CD4-positive, alpha-beta T cell (primary cell): Measurements from ENCODE around the gene SLC9A5. TPM values are rescaled to one million over a fixed set of nuclear protein-coding genes. Genes with fewer than 3 reads are reported as not detected.

ENCODE experiments used
- ATAC-seq: fragments of 200-7000 bp; cut with Tn5 transposase; one replicate; pipeline ENCODE4 v1.10.0; 2022; ENCODE audit warnings: mild to moderate bottlenecking; ENCODE audit not compliant: poor library complexity
- CTCF ChIA-PET: fragments of 350-600 bp; sonication (Branson Sonifier 250); formaldehyde crosslinking; loops from one replicate; lab custom pipeline; 2021; ENCODE audit warnings: antibody characterized with exemption, inconsistent platforms; lab: Charles Lee
- POLR2A ChIA-PET: fragments of 350-600 bp; sonication (Branson Sonifier 250); formaldehyde crosslinking; loops from one replicate; lab custom pipeline; 2021; ENCODE audit warnings: antibody characterized with exemption, inconsistent platforms; lab: Charles Lee
- DNase-seq, 14 experiments: peaks; one replicate each; pipeline ENCODE4 v3.0.0-alpha.2; 2013 to 2020; ENCODE audit warnings: mixed read lengths in 2 of 14
- H3K27ac ChIP-seq, 2 donors: one replicate each; pipeline versions ENCODE4 v1.5.1 to v1.7.0; 2013; ENCODE audit warnings: low read length in 2 of 2, low read depth in 1 of 2, mild to moderate bottlenecking in 1 of 2
- H3K27me3 ChIP-seq, 2 experiments: 1 replicate in 1 of 2; 2 replicates in 1 of 2; pipeline versions ENCODE4 v1.6.1 to v1.7.0; 2013; ENCODE audit warnings: low read length in 2 of 2, control low read depth in 1 of 2, mild to moderate bottlenecking in 1 of 2, moderate library complexity in 1 of 2; ENCODE audit not compliant: insufficient read depth in 2 of 2, control insufficient read depth in 1 of 2
- H3K36me3 ChIP-seq: one replicate; pipeline ENCODE4 v1.6.1; 2013; ENCODE audit warnings: low read length, control low read depth; ENCODE audit not compliant: insufficient read depth
- H3K4me1 ChIP-seq: one replicate; pipeline ENCODE4 v1.6.1; 2013; ENCODE audit warnings: low read length, control low read depth; ENCODE audit not compliant: insufficient read depth
- H3K4me3 ChIP-seq: one replicate; pipeline ENCODE4 v1.5.1; 2013; ENCODE audit warnings: mild to moderate bottlenecking, low read length, moderate library complexity
- H3K9me3 ChIP-seq, 2 experiments: 1 replicate in 1 of 2; 2 replicates in 1 of 2; pipeline versions ENCODE4 v1.6.1 to v1.7.0; 2013; ENCODE audit warnings: low read length in 2 of 2, mild to moderate bottlenecking in 2 of 2, control low read depth in 1 of 2, moderate library complexity in 1 of 2; ENCODE audit not compliant: control insufficient read depth in 1 of 2, insufficient read depth in 1 of 2
- H3K27ac Mint-ChIP-seq: one replicate; pipeline ENCODE4 v1.8.0; 2020; ENCODE audit warnings: mixed read lengths
- H3K27me3 Mint-ChIP-seq: one replicate; pipeline ENCODE4 v1.8.0; 2021; ENCODE audit warnings: mixed read lengths
- H3K36me3 Mint-ChIP-seq: one replicate; pipeline ENCODE4 v1.8.0; 2021; ENCODE audit warnings: low read depth, mixed read lengths
- H3K4me1 Mint-ChIP-seq: one replicate; pipeline ENCODE4 v1.8.0; 2021; ENCODE audit warnings: low read depth, mixed read lengths
- H3K4me3 Mint-ChIP-seq: one replicate; pipeline ENCODE4 v1.8.0; 2020; ENCODE audit warnings: mild to moderate bottlenecking, mixed read lengths
- H3K9me3 Mint-ChIP-seq: one replicate; pipeline ENCODE4 v1.8.0; 2020; ENCODE audit warnings: mixed read lengths
- intact Hi-C, 2 experiments: fragments of 100-400 bp; cut with DNase I in 1 of 2; cut with micrococcal nuclease in 1 of 2; formaldehyde crosslinking; loops; one replicate each; pipeline versions ENCODE4 v1.15.1 to v1.9.0; 2023 to 2025; cut with DNase I, micrococcal nuclease
- total RNA-seq, 174 experiments: library from RNA in 2 of 174; stranded (reverse) in 2 of 174; gene quantifications; one replicate each; pipeline ENCODE4 v1.2.3 and lab custom pipeline; 2021 to 2026
- TF ChIP-seq, protein P1 (sequence below): fragments of 200-600 bp; IDR thresholded peaks from one replicate; pipeline ENCODE4 v1.8.0; 2022; ENCODE audit warnings: antibody characterized with exemption, mild to moderate bottlenecking

SLC9A5 gene
- total RNA-seq, 2 experiments from 2014 or later = 3.1 TPM

DNA sequence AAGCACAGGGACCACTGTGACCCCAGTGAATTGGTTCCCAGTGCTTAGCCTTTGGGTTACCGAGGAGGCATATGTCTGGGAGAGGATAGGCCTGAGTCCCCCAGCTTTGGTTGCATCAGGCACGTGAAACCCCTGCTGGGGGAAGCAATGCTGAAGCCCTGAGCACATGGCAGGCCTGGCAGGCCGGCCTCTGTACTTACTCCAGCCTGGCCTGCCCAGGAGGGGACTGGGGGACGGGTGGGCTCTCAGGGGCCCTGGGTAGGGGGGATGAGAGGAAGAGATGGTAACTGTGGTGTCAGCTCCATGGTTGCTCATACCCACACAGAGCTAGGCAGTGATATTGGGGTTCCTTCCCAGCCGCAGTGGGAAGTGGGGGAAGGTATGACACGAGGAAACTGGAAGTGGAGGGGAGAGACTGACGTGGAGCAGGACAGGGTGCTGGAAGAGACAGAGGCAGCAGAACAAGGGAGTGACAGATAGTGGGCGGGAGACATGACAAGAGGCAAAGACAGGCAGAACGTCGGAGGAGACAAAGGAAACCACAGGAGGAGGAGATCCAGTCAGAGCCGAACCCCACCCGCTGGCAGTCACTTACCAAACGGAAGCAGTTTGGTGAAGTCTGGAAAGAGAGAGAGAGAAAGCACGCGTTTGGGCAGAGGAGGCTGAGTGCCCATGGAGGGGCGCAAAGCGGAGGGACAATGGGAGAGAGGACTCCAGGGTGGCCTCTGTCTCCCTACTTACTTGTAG lies 12.8 kb upstream of the SLC9A5 start:
- peak; percentile 75 for ATAC-seq
- no peaks in the 10 kb centered on the region for H3K9me3 ChIP-seq
- Mint-ChIP-seq H3K27ac (peak overlapping the region; percentile 88), H3K4me1 (peaks cover 7% of the 10 kb centered on the region), H3K27me3 (no peaks in the 10 kb centered on the region), H3K4me3 (peak overlapping the region; percentile 62), H3K36me3 (peaks cover 57% of the 10 kb centered on the region), H3K9me3 (no peaks in the 10 kb centered on the region)
- peaks cover 29% of the 10 kb centered on the region for H3K4me1 ChIP-seq
- peak in 11 of 14 experiments; percentile 20 to 87 (median 51) for DNase-seq
- H3K4me3 ChIP-seq = peak overlapping the region; percentile 26
- POLR2A ChIA-PET = interaction anchor here (0.6 to 2.1 kb wide), 4 partner anchors 9 to 44 kb away, joined by 3 to 11 read pairs (median 5); partner anchors contain the start of genes E2F4, FHOD1 and TMEM208
- H3K27me3 ChIP-seq = no peaks in the 10 kb centered on the region
- CTCF ChIA-PET = interaction anchor here (1.4 to 1.8 kb wide), 2 partner anchors 9 kb away, joined by 4 to 5 read pairs; partner anchors contain the start of gene TMEM208
- intact Hi-C loops = no loop called here
- H3K36me3 ChIP-seq = peaks cover 65% of the 10 kb centered on the region
- TF ChIP-seq, protein P1, sequence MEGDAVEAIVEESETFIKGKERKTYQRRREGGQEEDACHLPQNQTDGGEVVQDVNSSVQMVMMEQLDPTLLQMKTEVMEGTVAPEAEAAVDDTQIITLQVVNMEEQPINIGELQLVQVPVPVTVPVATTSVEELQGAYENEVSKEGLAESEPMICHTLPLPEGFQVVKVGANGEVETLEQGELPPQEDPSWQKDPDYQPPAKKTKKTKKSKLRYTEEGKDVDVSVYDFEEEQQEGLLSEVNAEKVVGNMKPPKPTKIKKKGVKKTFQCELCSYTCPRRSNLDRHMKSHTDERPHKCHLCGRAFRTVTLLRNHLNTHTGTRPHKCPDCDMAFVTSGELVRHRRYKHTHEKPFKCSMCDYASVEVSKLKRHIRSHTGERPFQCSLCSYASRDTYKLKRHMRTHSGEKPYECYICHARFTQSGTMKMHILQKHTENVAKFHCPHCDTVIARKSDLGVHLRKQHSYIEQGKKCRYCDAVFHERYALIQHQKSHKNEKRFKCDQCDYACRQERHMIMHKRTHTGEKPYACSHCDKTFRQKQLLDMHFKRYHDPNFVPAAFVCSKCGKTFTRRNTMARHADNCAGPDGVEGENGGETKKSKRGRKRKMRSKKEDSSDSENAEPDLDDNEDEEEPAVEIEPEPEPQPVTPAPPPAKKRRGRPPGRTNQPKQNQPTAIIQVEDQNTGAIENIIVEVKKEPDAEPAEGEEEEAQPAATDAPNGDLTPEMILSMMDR = no peak
- peak overlapping the region in 1 of 2 donors; percentile 55 for H3K27ac ChIP-seq

DNA sequence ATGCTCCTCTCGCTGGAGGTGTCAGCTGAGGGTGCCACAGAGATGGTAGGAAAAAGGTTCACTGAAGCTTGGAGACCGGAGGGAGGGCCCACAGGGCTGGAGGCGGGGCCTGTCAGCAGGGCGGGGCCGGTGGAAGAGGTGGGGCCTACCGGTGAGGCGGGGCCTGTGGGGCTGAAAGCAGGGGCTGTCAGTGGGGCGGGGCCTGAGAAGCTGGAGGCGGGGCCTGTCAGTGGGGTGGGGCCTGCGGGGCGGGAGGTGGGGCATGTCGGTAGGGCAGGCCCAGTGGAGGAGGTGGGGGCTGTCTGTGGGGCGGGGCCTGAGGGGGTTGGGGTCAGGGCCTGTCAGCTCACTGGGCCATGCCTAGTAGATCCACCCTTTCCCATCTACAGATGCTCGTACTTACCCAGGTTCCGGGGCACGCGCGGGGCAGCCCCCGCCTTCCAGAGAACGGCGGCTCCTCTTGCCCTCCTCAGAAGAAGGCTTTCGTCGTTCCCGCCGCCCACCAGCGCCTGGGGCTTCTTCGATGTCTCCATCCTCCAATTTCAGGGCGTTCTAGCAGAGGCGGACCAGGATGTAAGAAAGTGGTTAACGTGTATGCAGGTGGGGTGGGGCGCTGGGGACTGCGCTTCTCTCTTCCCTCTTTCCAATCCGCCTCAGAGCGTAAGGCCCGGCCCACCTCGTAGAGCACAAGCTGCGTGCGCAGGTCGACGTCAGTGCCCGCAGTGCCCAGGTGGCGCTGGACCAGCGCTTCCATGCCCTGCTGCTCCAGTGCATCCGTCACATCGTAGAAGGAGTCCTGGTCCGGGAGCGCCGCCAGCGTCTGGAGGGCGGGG lies 12.0 kb upstream of the SLC9A5 start:
- H3K9me3 ChIP-seq = no peaks in the 10 kb centered on the region
- peaks cover 32% of the 10 kb centered on the region for H3K4me1 ChIP-seq
- Mint-ChIP-seq H3K27ac (peak overlapping the region; percentile 88), H3K27me3 (no peaks in the 10 kb centered on the region), H3K9me3 (no peaks in the 10 kb centered on the region), H3K36me3 (peaks cover 49% of the 10 kb centered on the region), H3K4me1 (peaks cover 7% of the 10 kb centered on the region), H3K4me3 (peak overlapping the region; percentile 62)
- no peaks in the 10 kb centered on the region for H3K27me3 ChIP-seq
- ChIA-PET POLR2A (interaction anchor here (1.2 to 2.1 kb wide), 2 partner anchors 10 to 11 kb away, joined by 7 to 11 read pairs; partner anchors contain the start of genes FHOD1 and TMEM208), CTCF (interaction anchor here (1.4 to 1.8 kb wide), 2 partner anchors 8 to 10 kb away, joined by 4 to 5 read pairs; partner anchors contain the start of gene TMEM208)
- ATAC-seq (peak; percentile 89), DNase-seq (peak; percentile 29 to 88 (median 68))
- intact Hi-C loops = no loop called here
- H3K36me3 ChIP-seq = peaks cover 57% of the 10 kb centered on the region
- H3K4me3 ChIP-seq = peak overlapping the region; percentile 26
- peak overlapping the region in 1 of 2 donors; percentile 45 for H3K27ac ChIP-seq
- TF ChIP-seq, protein P1 = no peak
